H9 (cell line): ENCODE results near the gene MID1. TPM values are rescaled to one million over a fixed set of nuclear protein-coding genes. Genes with fewer than 3 reads are reported as not detected.

Experiments used
- DNase-seq: peaks from one replicate; pipeline ENCODE4 v3.0.0-alpha.2; 2017
- H2AFZ ChIP-seq: one replicate; pipeline ENCODE4 v1.6.1; 2013; ENCODE audit warnings: mild to moderate bottlenecking, low read length, control low read depth, moderate library complexity
- H2AK5ac ChIP-seq: 2 replicates; pipeline ENCODE4 v1.6.1; 2013; ENCODE audit warnings: low read length, control low read depth, mixed read lengths; ENCODE audit not compliant: insufficient read length
- H2BK120ac ChIP-seq: one replicate; pipeline ENCODE4 v1.6.1; 2013; ENCODE audit warnings: low read depth, mild to moderate bottlenecking, low read length, control low read depth, inconsistent platforms; ENCODE audit not compliant: poor library complexity, severe bottlenecking
- H2BK12ac ChIP-seq: 2 replicates; pipeline ENCODE4 v1.6.1; 2013; ENCODE audit warnings: low read length, control low read depth, mixed read lengths, low read depth; ENCODE audit not compliant: insufficient read length
- H2BK15ac ChIP-seq: 2 replicates; pipeline ENCODE4 v1.6.1; 2013; ENCODE audit warnings: low read depth, low read length, control low read depth
- H2BK20ac ChIP-seq: one replicate; pipeline ENCODE4 v1.6.1; 2013; ENCODE audit warnings: low read depth, mild to moderate bottlenecking, low read length, control low read depth, inconsistent platforms; ENCODE audit not compliant: poor library complexity, severe bottlenecking
- H2BK5ac ChIP-seq: 2 replicates; pipeline ENCODE4 v1.6.1; 2013; ENCODE audit warnings: low read length, control low read depth, mixed read lengths; ENCODE audit not compliant: insufficient read length
- H3K14ac ChIP-seq: 2 replicates; pipeline ENCODE4 v1.6.1; 2013; ENCODE audit warnings: low read length, control low read depth; ENCODE audit not compliant: insufficient read depth
- H3K18ac ChIP-seq: 2 replicates; pipeline ENCODE4 v1.6.1; 2013; ENCODE audit warnings: low read depth, mild to moderate bottlenecking, mixed read lengths, low read length, control low read depth; ENCODE audit not compliant: insufficient read length
- H3K23ac ChIP-seq: 2 replicates; pipeline ENCODE4 v1.6.1; 2013; ENCODE audit warnings: low read length, control low read depth, mixed read lengths, low read depth; ENCODE audit not compliant: insufficient read length
- H3K23me2 ChIP-seq: 2 replicates; pipeline ENCODE4 v1.6.1; 2013; ENCODE audit warnings: low read depth, mild to moderate bottlenecking, mixed read lengths, low read length, control low read depth; ENCODE audit not compliant: insufficient read length, poor library complexity, severe bottlenecking
- H3K27ac ChIP-seq: 2 replicates; pipeline ENCODE4 v1.5.1; 2013; ENCODE audit warnings: low read length, control low read depth, mixed read lengths, low read depth; ENCODE audit not compliant: insufficient read length
- H3K27me3 ChIP-seq: 2 replicates; pipeline ENCODE4 v1.6.1; 2013; ENCODE audit warnings: low read length, control low read depth, inconsistent platforms; ENCODE audit not compliant: insufficient read depth
- H3K4ac ChIP-seq: 2 replicates; pipeline ENCODE4 v1.6.1; 2013; ENCODE audit warnings: low read depth, mild to moderate bottlenecking, control low read depth, inconsistent platforms, low read length, moderate library complexity
- H3K4me1 ChIP-seq: 2 replicates; pipeline ENCODE4 v1.6.1; 2013; ENCODE audit warnings: low read length, control low read depth, inconsistent platforms; ENCODE audit not compliant: insufficient read depth
- H3K4me2 ChIP-seq: 2 replicates; pipeline ENCODE4 v1.6.1; 2013; ENCODE audit warnings: low read length, control low read depth, mixed read lengths; ENCODE audit not compliant: insufficient read length, insufficient read depth
- H3K56ac ChIP-seq: 2 replicates; pipeline ENCODE4 v1.6.1; 2013; ENCODE audit warnings: low read depth, mild to moderate bottlenecking, mixed read lengths, low read length, control low read depth; ENCODE audit not compliant: insufficient read length
- H3K79me1 ChIP-seq: 2 replicates; pipeline ENCODE4 v1.6.1; 2013; ENCODE audit warnings: low read depth, mild to moderate bottlenecking, moderate library complexity, low read length, control low read depth, inconsistent platforms; ENCODE audit not compliant: insufficient read depth, poor library complexity, severe bottlenecking
- H3K79me2 ChIP-seq: 2 replicates; pipeline ENCODE4 v1.6.1; 2013; ENCODE audit warnings: low read length, control low read depth, inconsistent platforms; ENCODE audit not compliant: insufficient read depth
- H3K9ac ChIP-seq: 2 replicates; pipeline ENCODE4 v1.6.1; 2013; ENCODE audit warnings: low read length, control low read depth, mixed read lengths; ENCODE audit not compliant: insufficient read length; ENCODE audit errors: extremely low read depth
- H3K9me3 ChIP-seq: one replicate; pipeline ENCODE4 v1.6.1; 2013; ENCODE audit warnings: low read depth, low read length, inconsistent platforms; ENCODE audit not compliant: control insufficient read depth
- H3T11ph ChIP-seq: one replicate; pipeline ENCODE4 v1.6.1; 2013; ENCODE audit warnings: mild to moderate bottlenecking, low read length, control low read depth, inconsistent platforms
- H4K20me1 ChIP-seq: one replicate; pipeline ENCODE4 v1.6.1; 2013; ENCODE audit not compliant: control insufficient read depth, insufficient read length, insufficient read depth
- H4K5ac ChIP-seq: 2 replicates; pipeline ENCODE4 v1.6.1; 2013; ENCODE audit warnings: low read depth, mild to moderate bottlenecking, mixed read lengths, low read length, control low read depth; ENCODE audit not compliant: insufficient read length
- H4K8ac ChIP-seq: replicated peaks from 2 replicates; pipeline ENCODE4 v1.6.1; 2013; ENCODE audit warnings: low read length, control low read depth, mixed read lengths, low read depth; ENCODE audit not compliant: insufficient read length
- H4K91ac ChIP-seq: 2 replicates; pipeline ENCODE4 v1.6.1; 2013; ENCODE audit warnings: low read depth, mild to moderate bottlenecking, moderate library complexity, mixed read lengths, low read length, control low read depth; ENCODE audit not compliant: insufficient read length
- H3K27ac Mint-ChIP-seq, 3 experiments: 2 replicates in 2 of 3; 3 replicates in 1 of 3; pipeline ENCODE4 v1.8.0; 2020 to 2021; ENCODE audit warnings: mixed read lengths in 3 of 3, mild to moderate bottlenecking in 1 of 3, moderate library complexity in 1 of 3
- H3K27me3 Mint-ChIP-seq: 2 replicates; pipeline ENCODE4 v1.8.0; 2021; ENCODE audit warnings: low read depth, mild to moderate bottlenecking, moderate library complexity, mixed read lengths
- H3K36me3 Mint-ChIP-seq, 3 experiments: 2 replicates in 2 of 3; 3 replicates in 1 of 3; pipeline ENCODE4 v1.8.0; 2020 to 2021; ENCODE audit warnings: low read depth in 3 of 3, mixed read lengths in 3 of 3; ENCODE audit not compliant: insufficient read depth in 1 of 3
- H3K4me1 Mint-ChIP-seq, 2 experiments: 2 replicates each; pipeline ENCODE4 v1.8.0; 2020; ENCODE audit warnings: mixed read lengths in 2 of 2
- H3K4me3 Mint-ChIP-seq, 2 experiments: 2 replicates in 1 of 2; 3 replicates in 1 of 2; pipeline ENCODE4 v1.8.0; 2020 to 2021; ENCODE audit warnings: mild to moderate bottlenecking in 2 of 2, mixed read lengths in 2 of 2, moderate library complexity in 1 of 2
- H3K9me3 Mint-ChIP-seq, 2 experiments: 2 replicates in 1 of 2; 3 replicates in 1 of 2; pipeline ENCODE4 v1.8.0; 2020; ENCODE audit warnings: mild to moderate bottlenecking in 2 of 2, mixed read lengths in 2 of 2, moderate library complexity in 1 of 2
- WGBS: extraction: QIAGEN DNeasy Blood & Tissue Kit; methylation state at CpG from one replicate; pipeline ENCODE4 v1.1.7; 2013; ENCODE audit warnings: missing lambda C conversion rate, low lambda C conversion rate, mixed read lengths; ENCODE audit not compliant: insufficient read length; ENCODE audit errors: extremely low coverage; 5-methylcytosine and 5-hydroxymethylcytosine counted together
- total RNA-seq: library from RNA; stranded (reverse); gene quantifications from 2 replicates; pipeline ENCODE4 v1.2.1, GENCODE V29; 2021
- TF ChIP-seq, protein P1 (sequence below): fragments of 200-600 bp; sonication (generic); conservative IDR thresholded peaks from 3 replicates; pipeline ENCODE4 v1.8.0; 2021; ENCODE audit warnings: antibody characterized with exemption, mild to moderate bottlenecking

Gene MID1
- total RNA-seq, 1 experiment from 2014 or later: 32.9 TPM

DNA sequence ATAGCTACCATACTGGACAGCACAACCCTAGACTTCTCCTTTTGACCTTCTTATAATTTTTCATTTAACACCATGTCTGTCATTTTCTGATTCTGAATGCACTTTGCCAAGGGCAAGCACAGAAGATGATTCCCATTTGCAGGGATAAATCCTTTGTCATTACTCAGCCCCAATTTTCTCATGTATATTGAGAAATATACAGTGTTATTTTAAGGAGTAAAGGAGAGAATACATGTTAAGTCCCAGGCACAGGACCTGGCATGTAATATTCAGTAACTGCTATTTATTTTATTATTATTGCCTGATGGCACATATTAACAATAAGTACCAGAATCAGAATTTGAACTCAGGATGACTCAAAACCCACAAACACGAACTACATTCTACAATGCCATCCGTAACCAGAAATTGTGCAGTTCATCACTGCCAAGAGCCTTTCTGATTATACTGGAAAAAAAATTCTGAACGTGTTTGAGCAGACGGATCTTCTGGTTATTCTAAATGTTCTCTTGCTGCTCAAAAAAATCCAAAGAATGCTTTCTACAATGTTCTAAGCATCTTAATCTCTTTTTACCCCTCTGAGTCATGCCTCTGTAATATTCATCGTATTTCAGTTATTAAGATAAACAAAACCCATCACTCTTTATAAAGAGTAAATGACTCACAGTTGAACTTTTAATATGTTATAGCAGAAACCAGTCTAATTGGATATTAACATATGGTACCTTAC, 170.0 kb downstream of the MID1 start:
- no peaks in the 10 kb centered on the region for H3K4me1 Mint-ChIP-seq
- Histone ChIP-seq H2AK5ac (no peak overlapping the region), H3K14ac (no peak overlapping the region), H4K20me1 (no peaks in the 10 kb centered on the region), H3K4me2 (no peak overlapping the region), H3K9me3 (peaks cover 9% of the 10 kb centered on the region), H3K23me2 (no peaks in the 10 kb centered on the region), H4K8ac (no peak overlapping the region), H3K23ac (no peak overlapping the region), H2AFZ (no peak overlapping the region), H3K79me1 (no peaks in the 10 kb centered on the region), H3K56ac (no peak overlapping the region), H3K79me2 (no peaks in the 10 kb centered on the region), H3K27me3 (no peaks in the 10 kb centered on the region), H3T11ph (no peak overlapping the region), H2BK5ac (no peak overlapping the region), H3K4ac (no peak overlapping the region), H2BK120ac (no peak overlapping the region), H3K18ac (no peak overlapping the region), H3K4me1 (no peaks in the 10 kb centered on the region), H2BK12ac (no peak overlapping the region), H3K9ac (no peak overlapping the region), H4K91ac (no peak overlapping the region), H2BK15ac (no peak overlapping the region), H4K5ac (no peak overlapping the region), H3K27ac (no peak overlapping the region), H2BK20ac (no peak overlapping the region)
- no peak overlapping the region for H3K27ac Mint-ChIP-seq
- TF ChIP-seq, protein P1, sequence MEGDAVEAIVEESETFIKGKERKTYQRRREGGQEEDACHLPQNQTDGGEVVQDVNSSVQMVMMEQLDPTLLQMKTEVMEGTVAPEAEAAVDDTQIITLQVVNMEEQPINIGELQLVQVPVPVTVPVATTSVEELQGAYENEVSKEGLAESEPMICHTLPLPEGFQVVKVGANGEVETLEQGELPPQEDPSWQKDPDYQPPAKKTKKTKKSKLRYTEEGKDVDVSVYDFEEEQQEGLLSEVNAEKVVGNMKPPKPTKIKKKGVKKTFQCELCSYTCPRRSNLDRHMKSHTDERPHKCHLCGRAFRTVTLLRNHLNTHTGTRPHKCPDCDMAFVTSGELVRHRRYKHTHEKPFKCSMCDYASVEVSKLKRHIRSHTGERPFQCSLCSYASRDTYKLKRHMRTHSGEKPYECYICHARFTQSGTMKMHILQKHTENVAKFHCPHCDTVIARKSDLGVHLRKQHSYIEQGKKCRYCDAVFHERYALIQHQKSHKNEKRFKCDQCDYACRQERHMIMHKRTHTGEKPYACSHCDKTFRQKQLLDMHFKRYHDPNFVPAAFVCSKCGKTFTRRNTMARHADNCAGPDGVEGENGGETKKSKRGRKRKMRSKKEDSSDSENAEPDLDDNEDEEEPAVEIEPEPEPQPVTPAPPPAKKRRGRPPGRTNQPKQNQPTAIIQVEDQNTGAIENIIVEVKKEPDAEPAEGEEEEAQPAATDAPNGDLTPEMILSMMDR: no peak
- H3K27me3 Mint-ChIP-seq: no peaks in the 10 kb centered on the region
- peaks cover 31 to 38% of the 10 kb centered on the region in 2 experiments for H3K9me3 Mint-ChIP-seq
- no CpG with 5 or more reads among the region's 5 CpGs for WGBS
- H3K4me3 Mint-ChIP-seq: no peak overlapping the region
- no peak for DNase-seq
- H3K36me3 Mint-ChIP-seq: peaks cover 18 to 59% (median 43%) of the 10 kb centered on the region in 3 experiments
